Measurements from ENCODE around the gene MAGEA3.
"Not testable (repeated sequence)": the region's sequence is repeated elsewhere in the genome, so short reads cannot be mapped to it uniquely, and the experiment has no call there.

The MAGEA3 gene, protein sequence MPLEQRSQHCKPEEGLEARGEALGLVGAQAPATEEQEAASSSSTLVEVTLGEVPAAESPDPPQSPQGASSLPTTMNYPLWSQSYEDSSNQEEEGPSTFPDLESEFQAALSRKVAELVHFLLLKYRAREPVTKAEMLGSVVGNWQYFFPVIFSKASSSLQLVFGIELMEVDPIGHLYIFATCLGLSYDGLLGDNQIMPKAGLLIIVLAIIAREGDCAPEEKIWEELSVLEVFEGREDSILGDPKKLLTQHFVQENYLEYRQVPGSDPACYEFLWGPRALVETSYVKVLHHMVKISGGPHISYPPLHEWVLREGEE

DNA sequence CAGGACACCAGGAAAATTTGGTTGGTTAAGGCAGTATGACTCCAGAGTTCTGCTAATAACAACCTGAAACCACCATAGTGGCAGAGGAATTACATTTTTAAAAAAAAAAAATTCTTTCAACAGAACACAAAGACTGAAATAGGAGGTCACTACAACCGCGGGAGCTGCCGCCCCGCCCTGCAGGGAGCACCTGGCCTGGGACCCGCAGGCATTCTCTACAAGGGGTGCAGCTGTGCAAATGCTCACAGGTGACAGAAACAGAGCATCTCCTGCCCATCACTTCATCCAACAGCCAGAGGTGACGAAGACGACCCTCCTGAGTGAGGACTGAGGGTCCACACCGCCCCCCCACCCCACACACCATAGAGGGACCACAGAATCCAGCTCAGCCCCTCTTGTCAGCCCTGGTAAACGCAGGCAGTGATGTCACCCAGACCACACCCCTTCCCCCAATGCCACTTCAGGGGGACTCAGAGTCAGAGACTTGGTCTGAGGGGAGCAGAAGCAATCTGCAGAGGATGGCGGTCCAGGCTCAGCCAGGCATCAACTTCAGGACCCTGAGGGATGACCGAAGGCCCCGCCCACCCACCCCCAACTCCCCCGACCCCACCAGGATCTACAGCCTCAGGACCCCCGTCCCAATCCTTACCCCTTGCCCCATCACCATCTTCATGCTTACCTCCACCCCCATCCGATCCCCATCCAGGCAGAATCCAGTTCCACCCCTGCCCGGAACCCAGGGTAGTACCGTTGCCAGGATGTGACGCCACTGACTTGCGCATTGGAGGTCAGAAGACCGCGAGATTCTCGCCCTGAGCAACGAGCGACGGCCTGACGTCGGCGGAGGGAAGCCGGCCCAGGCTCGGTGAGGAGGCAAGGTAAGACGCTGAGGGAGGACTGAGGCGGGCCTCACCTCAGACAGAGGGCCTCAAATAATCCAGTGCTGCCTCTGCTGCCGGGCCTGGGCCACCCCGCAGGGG is at the start of gene MAGEA3:
TSS of gene MAGEA3 (plus strand) at position 843 of the 980 bp plus-strand sequence. CDS start 2,039 bp downstream, outside the sequence.
- not testable (repeated sequence) for H3K27ac ChIP-seq, H3K4me3 ChIP-seq

DNA sequence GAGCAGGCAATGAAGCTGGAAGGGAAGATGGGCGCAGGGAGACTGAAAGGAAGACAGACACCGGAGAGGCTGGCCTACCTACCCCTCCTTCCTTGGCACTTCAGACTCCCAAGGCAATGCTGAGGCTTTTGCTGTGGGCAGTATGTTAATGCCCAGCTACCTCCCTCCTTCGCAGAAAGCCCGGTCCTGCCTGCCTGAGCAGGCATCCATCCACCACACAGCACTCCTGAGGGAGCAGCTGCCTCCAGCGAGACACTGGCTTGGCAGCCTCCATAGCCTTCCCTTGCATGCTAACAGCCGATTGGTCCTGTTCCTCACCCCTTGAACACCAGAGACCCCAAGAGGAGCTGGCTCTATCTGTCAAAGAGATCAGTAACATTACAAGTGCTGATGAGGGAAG is 46.5 kb upstream of the MAGEA3 start:
- H3K4me3 ChIP-seq, result no peak overlapping the region
- no peak overlapping the region for H3K27ac ChIP-seq

DNA sequence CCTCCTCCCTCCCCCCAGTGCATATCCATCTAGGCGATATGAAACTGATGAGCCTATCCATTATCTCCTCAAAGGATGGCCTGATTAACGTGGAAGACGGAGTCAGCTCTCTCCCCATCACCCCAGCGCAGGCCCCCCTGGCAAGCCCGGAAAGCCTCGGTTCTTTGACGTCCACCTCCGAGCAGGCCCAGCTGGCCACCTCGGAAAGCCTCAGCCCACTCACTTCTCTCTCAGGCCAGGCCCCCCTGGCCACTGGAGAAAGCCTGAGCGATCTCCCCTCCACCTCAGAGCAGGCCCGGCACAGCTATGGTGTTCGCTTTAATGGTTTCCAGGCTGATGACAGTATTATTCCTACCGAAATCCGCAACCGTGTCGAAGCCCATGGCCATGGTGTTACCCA is 46.1 kb upstream of the MAGEA3 start:
- H3K4me3 ChIP-seq, result no peak overlapping the region
- H3K27ac ChIP-seq, result no peak overlapping the region

DNA sequence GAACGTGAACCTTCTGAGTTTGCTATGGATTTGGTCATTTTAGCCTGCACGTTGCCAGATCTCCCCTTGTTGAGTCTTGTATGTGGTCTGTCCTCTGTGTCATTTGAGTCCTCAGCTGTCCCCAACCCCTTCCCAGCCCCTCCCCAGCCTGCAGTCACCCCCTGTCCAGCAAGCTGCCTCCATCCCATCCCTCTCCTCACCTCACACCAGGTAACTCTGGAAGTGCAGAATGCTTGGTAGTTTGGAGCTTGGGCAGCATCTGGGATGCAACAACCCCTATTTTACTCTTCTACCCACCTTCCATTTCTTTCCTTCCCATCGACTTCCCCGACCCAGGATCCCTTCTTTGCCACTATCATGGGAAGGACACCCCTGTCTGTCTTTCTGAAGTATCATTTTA is 42.5 kb upstream of the MAGEA3 start:
- H3K4me3 ChIP-seq, result no peak overlapping the region

DNA sequence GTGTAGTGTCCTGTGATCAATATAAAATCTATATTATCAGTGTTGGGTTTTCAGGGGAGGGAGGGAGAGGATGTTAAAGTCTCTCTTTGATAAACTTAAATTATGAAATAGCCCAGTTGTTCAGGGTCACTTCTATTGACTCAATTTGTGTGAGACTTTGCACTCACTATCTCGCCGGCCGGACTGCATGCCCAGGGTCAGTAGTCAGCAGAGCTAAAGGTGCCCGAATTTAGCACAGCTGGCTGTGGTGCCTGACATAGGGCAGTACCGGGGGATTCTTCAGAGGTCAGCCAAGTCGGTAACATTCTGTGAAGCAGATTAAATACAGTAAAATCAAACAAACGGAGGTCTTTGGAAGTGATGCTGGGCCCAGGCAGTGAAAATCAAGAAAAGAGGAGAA is 41.7 kb upstream of the MAGEA3 start:
- Histone ChIP-seq H3K4me3 (no peak overlapping the region), H3K27ac (no peak overlapping the region)

More for the DNA sequence above, 42.5 kb upstream of the MAGEA3 start:
- H3K27ac ChIP-seq, result no peak overlapping the region

DNA sequence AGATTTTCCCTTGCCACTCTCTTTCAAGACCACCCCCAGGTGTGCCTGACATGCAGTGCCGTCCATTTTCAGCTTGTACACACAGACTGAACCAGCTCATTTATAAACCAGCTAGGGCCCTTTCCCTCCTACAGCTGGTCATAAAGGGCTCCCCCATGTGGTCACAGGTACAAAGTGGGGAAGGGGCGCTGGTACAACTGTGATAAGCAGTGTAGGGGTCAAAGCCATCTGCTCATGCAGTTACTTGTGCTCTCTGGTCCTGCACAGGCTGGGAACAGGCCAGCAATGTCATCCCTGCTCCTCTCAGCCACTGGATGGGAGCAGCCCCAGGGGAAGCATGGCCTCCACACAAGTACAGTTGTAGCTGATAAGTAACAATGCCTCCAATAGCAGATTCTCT is 40.3 kb upstream of the MAGEA3 start:
- Histone ChIP-seq H3K4me3 (no peak overlapping the region), H3K27ac (no peak overlapping the region)

DNA sequence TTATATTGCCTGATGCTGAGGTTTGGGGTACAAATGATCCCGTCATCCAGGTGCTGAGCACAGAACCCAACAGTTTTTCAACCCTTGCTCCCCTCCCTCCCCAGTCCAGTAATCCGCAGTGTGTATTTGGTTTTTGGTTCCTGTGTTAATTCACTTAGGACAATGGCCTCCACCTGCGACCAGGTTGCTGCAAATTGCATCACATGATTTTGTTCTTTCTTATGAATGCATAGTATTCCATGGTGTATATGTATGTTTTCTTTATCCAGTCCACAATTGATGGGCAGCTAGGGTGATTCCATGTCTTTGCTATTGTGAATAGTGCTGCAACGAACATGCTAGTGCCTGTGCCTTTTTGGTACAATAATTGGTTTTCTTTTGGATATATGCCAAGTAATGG is 35.5 kb upstream of the MAGEA3 start:
- no peak overlapping the region for H3K27ac ChIP-seq
- no peak overlapping the region for H3K4me3 ChIP-seq

DNA sequence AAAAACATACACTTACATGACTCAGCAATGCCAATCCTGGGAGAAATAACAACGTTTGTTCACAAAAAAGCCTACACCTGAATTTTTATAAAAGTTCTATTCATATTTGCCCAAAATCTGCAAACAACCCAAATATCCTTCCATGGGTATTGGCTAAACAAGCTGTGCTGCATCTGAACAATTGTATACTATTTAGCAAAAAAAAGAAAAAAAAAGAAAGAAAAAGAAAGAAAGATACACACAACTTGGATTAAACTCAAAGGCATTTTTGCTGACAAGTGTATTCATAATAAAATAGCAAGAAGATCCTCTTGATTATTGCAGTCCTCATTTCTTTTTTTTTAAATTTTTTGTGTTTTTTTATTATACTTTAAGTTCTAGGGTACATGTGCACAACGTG is 24.5 kb upstream of the MAGEA3 start:
- Histone ChIP-seq H3K27ac (no peak overlapping the region), H3K4me3 (no peak overlapping the region)

DNA sequence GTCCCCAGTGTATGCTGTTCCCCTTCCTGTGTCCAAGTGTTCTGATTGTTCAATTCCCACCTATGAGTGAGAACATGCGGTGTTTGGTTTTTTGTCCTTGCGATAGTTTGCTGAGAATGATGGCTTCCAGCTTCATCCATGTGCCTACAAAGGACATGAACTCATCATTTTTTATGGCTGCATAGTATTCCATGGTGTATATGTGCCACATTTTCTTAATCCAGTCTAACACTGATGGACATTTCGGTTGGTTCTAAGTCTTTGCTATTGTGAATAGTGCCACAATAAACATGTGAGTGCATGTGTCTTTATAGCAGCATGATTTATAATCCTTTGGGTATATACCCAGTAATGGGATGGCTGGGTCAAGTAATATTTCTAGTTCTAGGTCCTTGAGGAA is 23.9 kb upstream of the MAGEA3 start:
- not testable (repeated sequence) for H3K4me3 ChIP-seq, H3K27ac ChIP-seq

DNA sequence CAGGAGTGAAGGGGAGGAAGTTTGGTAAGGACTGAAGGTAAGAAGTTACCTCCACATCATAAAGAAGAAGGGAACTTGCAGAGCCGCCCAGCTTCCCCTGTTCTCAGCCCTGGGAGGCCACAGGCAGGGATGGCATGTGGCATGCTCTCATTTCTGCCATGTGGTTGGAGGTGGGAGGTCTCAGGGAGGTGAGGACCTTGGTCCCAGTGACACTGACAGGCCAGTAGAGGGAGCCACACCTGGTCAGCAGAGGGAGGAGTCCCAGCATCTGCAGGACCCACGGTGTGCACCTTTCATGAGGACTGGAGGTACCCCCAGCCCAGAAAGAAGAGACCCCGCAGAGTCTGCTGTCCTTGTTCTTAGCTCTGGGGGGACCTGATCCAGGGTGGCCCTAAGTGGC is 17.6 kb upstream of the MAGEA3 start:
- H3K27ac ChIP-seq, result not testable (repeated sequence)

DNA sequence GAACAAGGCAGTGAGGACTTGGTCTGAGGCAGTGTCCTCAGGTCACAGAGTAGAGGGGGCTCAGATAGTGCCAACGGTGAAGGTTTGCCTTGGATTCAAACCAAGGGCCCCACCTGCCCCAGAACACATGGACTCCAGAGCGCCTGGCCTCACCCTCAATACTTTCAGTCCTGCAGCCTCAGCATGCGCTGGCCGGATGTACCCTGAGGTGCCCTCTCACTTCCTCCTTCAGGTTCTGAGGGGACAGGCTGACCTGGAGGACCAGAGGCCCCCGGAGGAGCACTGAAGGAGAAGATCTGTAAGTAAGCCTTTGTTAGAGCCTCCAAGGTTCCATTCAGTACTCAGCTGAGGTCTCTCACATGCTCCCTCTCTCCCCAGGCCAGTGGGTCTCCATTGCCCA is 1.8 kb downstream of the MAGEA3 start:
- H3K4me3 ChIP-seq, H3K27ac ChIP-seq: not testable (repeated sequence)

More for the DNA sequence above, 17.6 kb upstream of the MAGEA3 start:
- not testable (repeated sequence) for H3K4me3 ChIP-seq

DNA sequence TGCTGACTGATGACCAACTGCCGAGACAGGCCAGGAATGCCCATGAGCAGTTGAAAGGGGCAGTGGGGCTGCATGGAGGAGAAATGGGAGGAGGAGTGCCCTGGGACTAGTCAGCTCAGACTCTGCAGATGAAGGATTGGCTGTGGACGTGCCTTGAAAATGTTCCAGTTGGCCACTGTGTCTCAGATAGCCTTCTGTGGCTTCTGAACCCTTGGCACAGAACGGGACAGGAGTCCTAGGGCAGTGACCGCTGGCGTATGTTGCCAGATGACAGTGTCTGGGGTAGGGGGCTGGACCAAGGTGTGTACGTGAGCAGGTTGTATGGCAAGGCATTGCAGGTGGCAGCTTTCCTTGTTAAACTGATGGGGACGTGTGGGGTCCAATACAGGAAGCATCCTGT is 7.9 kb downstream of the MAGEA3 start:
- not testable (repeated sequence) for H3K4me3 ChIP-seq, H3K27ac ChIP-seq

DNA sequence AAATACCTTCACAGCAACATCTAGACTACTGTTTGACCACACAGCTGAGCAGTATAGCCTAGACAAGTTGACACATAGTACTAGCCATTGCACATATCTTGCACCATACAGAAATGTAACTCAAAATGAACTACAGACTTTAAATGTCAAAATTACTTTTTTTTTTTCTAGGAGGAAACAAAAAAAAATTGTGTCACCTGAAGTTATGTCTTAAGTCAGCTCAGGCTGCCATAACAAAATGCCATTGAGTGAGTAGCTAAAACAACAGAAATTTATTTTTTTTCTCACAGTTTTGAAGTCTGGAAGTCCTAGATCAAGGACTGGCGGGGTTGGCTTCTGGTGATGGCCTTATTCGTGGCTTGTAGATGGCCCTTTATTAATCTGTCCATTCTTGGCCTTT is 10.6 kb downstream of the MAGEA3 start, which contains the start of gene CSAG2:
TSS of gene CSAG2 (minus strand) at position 101 of the 400 bp plus-strand sequence. CDS start 161 bp downstream, outside the sequence.
- not testable (repeated sequence) for H3K27ac ChIP-seq, H3K4me3 ChIP-seq

DNA sequence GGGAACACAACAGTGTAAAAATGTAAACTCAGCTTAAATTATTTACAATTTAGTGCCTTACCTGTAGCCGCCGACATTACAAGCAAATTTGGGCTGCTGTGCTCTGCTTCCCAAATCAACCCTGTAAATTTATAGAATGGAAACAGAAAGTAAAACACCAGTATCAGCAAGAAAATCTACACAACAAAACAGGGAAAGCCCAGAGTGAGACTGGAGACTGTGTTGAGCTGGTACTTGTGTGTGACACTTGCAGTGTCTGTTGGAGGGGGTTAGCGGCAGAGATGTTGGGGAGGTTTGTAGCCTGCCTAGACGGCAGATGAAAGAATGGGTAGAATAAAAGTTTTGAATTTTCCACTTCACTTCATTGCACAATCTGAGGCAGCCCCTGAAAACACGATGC is 14.6 kb downstream of the MAGEA3 start:
- not testable (repeated sequence) for H3K27ac ChIP-seq

DNA sequence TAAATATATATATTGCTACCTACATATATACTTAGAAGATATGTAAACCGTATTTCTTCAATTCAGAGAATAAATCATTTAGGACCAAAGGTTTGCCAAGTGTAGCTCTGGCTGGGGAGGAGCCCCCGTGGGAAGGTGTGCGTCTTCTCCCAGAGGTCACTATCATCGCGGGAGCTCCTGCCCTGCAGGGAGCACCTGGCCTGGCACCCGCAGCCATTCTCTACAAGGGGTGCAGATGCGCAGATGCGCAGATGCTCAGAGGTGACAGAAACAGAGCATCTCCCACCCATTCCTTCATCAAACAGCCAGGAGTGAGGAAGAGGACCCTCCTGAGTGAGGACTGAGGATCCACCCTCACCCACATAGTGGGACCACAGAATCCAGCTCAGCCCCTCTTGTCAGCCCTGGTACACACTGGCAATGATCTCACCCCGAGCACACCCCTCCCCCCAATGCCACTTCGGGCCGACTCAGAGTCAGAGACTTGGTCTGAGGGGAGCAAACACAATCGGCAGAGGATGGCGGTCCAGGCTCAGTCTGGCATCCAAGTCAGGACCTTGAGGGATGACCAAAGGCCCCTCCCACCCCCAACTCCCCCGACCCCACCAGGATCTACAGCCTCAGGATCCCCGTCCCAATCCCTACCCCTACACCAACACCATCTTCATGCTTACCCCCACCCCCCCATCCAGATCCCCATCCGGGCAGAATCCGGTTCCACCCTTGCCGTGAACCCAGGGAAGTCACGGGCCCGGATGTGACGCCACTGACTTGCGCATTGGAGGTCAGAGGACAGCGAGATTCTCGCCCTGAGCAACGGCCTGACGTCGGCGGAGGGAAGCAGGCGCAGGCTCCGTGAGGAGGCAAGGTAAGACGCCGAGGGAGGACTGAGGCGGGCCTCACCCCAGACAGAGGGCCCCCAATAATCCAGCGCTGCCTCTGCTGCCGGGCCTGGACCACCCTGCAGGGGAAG is 15.5 kb downstream of the MAGEA3 start, which contains the start of gene MAGEA2B:
TSS of gene MAGEA2B (plus strand) at position 814 of the 973 bp plus-strand sequence. CDS start 2,479 bp downstream, outside the sequence.
- not testable (repeated sequence) for H3K4me3 ChIP-seq, H3K27ac ChIP-seq

More for the DNA sequence above, 14.6 kb downstream of the MAGEA3 start:
- H3K4me3 ChIP-seq, result not testable (repeated sequence)

DNA sequence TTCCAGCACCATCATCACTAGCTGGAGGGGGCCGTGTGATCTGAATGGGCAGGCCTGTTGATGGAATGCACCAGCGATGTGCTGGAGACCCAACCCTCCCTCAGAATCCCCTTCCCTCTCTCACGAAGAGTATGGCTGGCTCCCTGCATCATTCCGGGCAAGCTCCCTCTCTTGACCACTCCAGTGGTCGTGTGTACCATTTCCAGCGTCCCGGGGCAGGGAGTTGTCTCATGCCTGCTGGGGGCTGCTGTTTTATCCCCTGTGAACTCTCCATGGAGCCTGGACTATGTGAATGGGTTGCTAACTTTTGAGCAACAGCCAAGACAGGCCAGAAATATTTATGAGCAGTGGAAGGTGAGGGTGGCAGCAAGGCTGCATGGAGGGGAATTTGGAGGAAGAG is 26.8 kb downstream of the MAGEA3 start:
- Histone ChIP-seq H3K27ac (no peak overlapping the region), H3K4me3 (no peak overlapping the region)

DNA sequence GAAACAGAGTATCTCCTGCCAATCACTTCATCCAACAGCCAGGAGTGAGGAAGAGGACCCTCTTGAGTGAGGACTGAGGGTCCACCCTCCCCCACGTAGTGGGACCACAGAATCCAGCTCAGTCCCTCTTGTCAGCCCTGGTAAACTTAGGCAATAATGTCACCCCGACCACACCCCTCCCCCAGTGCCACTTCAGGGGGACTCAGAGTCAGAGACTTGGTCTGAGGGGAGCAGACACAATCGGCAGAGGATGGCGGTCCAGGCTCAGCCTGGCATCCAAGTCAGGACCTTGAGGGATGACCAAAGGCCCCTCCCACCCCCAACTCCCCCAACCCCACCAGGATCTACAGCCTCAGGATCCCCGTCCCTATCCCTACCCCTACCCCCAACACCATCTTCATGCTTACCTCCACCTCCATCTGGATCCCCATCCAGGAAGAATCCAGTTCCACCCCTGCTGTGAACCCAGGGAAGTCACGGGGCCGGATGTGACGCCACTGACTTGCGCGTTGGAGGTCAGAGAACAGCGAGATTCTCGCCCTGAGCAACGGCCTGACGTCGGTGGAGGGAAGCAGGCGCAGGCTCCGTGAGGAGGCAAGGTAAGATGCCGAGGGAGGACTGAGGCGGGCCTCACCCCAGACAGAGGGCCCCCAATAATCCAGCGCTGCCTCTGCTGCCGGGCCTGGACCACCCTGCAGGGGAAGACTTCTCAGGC is 34.8 kb downstream of the MAGEA3 start, which contains the start of the genes CSAG1 and MAGEA12:
TSS of gene CSAG1 (minus strand) at position 461 of the 715 bp plus-strand sequence. CDS start 1,261 bp downstream, outside the sequence.
TSS of gene MAGEA12 (plus strand) at position 497 of the 715 bp plus-strand sequence. CDS start 2,405 bp downstream, outside the sequence.
- Histone ChIP-seq H3K27ac (no peak within 1 kb of the TSS), H3K4me3 (no peak within 1 kb of the TSS)

DNA sequence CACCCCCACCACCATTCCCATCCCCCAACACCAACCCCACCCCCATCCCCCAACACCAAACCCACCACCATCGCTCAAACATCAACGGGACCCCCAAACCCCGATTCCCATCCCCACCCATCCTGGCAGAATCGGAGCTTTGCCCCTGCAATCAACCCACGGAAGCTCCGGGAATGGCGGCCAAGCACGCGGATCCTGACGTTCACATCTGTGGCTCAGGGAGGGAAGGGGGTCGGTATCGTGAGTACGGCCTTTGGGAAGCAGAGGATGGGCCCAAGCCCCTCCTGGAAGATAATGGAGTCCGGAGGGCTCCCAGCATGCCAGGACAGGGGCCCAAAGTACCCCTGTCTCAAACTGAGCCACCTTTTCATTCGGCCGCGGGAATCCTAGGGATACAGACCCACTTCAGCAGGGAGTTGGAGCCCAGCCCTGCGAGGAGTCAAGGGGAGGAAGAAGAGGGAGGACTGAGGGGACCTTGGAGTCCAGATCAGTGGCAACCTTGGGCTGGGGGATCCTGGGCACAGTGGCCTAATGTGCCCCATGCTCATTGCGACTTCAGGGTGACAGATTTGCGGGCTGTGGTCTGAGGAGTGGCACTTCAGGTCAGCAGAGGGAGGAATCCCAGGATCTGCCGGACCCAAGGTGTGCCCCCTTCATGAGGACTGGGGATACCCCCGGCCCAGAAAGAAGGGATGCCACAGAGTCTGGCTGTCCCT is 35.7 kb downstream of the MAGEA3 start:
- not testable (repeated sequence) for H3K4me3 ChIP-seq, H3K27ac ChIP-seq
